T-helper 17 cell (primary cell): ENCODE measurements around the gene SLC16A13. TPM values are rescaled to one million over a fixed set of nuclear protein-coding genes. Genes with fewer than 3 reads are reported as not detected.
A peak's percentile ranks its signal among the peaks of the same experiment; 100 is the strongest.

Experiments used
- ATAC-seq: fragments of 150-1000 bp; cut with Tn5 transposase; 2 replicates; pipeline ENCODE4 v1.10.0; 2021; ENCODE audit warnings: mild to moderate bottlenecking, moderate library complexity
- DNase-seq, 3 donors: peaks; one replicate each; pipeline versions ENCODE4 v3.0.0 to v3.0.0-alpha.2; 2020 to 2021
- H3K9me3 ChIP-seq: one replicate; pipeline ENCODE4 v1.7.0; 2013; ENCODE audit warnings: low read length, mild to moderate bottlenecking; ENCODE audit not compliant: control insufficient read depth, poor library complexity, severe bottlenecking
- H3K27ac Mint-ChIP-seq: one replicate; pipeline ENCODE4 v1.8.0; 2022; ENCODE audit warnings: mild to moderate bottlenecking, moderate library complexity, mixed read lengths
- H3K27me3 Mint-ChIP-seq: one replicate; pipeline ENCODE4 v1.8.0; 2022; ENCODE audit warnings: mixed read lengths
- H3K36me3 Mint-ChIP-seq: one replicate; pipeline ENCODE4 v1.8.0; 2022; ENCODE audit warnings: low read depth, mixed read lengths
- H3K4me1 Mint-ChIP-seq: one replicate; pipeline ENCODE4 v1.8.0; 2022; ENCODE audit warnings: mild to moderate bottlenecking, mixed read lengths
- H3K4me3 Mint-ChIP-seq: one replicate; pipeline ENCODE4 v1.8.0; 2022; ENCODE audit warnings: mild to moderate bottlenecking, moderate library complexity, mixed read lengths
- total RNA-seq, 4 donors: library from RNA in 2 of 4; stranded (reverse) in 2 of 4; gene quantifications; one replicate each; pipeline ENCODE4 v1.2.3 and lab custom pipeline; 2022 to 2026

The SLC16A13 gene
- total RNA-seq, 2 donors from 2014 or later, result 3.3 to 4.6 TPM

DNA sequence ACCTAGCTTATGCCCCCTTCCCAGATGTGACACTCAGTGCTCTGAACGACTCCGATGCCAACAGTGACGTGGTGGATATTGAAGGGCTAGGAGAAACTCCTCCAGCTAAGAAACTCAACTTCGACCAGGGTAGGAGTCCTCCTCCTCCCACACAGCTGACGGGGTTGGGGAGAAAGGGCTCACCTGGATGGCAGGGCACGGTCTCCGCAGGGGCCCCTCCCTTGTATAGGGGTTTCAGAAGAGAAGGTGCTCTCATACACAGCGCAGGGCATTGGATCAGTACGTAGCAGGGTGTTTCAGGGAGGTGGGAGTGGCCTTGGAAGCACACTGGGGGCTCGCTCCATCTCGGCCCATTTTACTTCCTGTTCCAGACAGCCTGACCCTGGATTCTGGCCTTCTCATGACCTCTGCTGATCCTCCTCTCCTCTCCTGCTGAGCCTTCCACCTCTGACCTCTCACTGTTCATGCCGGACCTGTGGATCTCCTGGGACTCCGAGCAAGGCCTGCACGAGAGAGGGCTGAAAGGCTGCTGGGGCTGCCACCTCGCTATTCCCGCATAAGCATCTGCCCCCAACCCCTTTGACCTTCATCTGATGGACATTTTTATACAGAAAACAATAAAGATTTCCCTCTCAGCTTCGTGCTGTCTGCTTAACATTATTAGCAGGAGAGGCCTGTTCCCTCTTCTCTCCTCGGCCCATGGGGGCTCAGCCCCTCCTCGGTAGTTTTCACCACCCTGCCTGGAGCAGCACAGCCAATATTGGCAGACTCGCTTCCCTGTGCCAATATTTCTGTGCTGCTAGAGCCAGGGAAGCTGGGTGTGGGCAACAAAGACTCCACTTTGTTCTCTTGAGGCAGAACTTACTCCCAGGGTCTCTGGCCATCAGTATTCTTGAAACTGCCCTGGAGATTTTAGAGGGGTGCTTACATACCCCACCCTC lies 18.7 kb upstream of the SLC16A13 start:
- H3K4me1 Mint-ChIP-seq, result peaks cover 63% of the 10 kb centered on the region

DNA sequence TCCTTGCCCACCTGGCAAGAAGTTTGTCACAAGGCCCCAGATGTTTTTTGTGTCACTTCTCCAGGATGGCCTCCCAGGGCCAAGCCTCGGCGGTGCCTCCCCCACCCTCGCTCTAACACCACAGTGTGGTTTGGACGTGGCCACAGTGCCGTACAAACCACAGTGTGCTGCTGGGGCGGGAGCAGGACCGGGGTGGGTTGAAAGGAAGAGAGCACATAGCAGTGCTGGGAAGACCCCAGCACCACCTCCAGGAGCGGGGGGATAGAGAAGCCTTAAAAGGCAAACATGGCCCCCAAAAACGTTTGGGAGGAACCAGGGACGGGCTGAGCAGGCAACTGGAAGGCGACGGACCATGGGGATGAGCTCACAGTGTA lies 18.0 kb upstream of the SLC16A13 start:
- DNase-seq (no peak), ATAC-seq (no peak)
- H3K4me3 Mint-ChIP-seq, result peak overlapping the region; percentile 68
- H3K27ac Mint-ChIP-seq, result peak overlapping the region; percentile 100
- no peaks in the 10 kb centered on the region for H3K27me3 Mint-ChIP-seq
- peaks cover 66% of the 10 kb centered on the region for H3K4me1 Mint-ChIP-seq
- H3K9me3 ChIP-seq, result no peaks in the 10 kb centered on the region
- H3K36me3 Mint-ChIP-seq, result peaks cover 2% of the 10 kb centered on the region

More for the DNA sequence above, 18.7 kb upstream of the SLC16A13 start:
- Mint-ChIP-seq H3K36me3 (peaks cover 2% of the 10 kb centered on the region), H3K4me3 (peak overlapping the region; percentile 68), H3K27me3 (no peaks in the 10 kb centered on the region), H3K27ac (peak overlapping the region; percentile 100)
- no peak for DNase-seq
- no peaks in the 10 kb centered on the region for H3K9me3 ChIP-seq
- ATAC-seq, result no peak

GRCh38 chr17:7018331-7018964 lies 17.4 kb upstream of the SLC16A13 start:
- H3K9me3 ChIP-seq, result no peaks in the 10 kb centered on the region
- no peak overlapping the region for H3K4me3 Mint-ChIP-seq
- peaks cover 67% of the 10 kb centered on the region for H3K4me1 Mint-ChIP-seq
- H3K27ac Mint-ChIP-seq, result peak overlapping the region; percentile 100
- H3K36me3 Mint-ChIP-seq, result peaks cover 2% of the 10 kb centered on the region
- DNase-seq, result no peak
- H3K27me3 Mint-ChIP-seq, result no peaks in the 10 kb centered on the region
- ATAC-seq, result no peak

- no peak for ATAC-seq
- peaks cover under 1% of the 10 kb centered on the region for H3K36me3 Mint-ChIP-seq
- H3K9me3 ChIP-seq, result no peaks in the 10 kb centered on the region
- H3K4me3 Mint-ChIP-seq, result no peak overlapping the region
- H3K27me3 Mint-ChIP-seq, result no peaks in the 10 kb centered on the region
- H3K27ac Mint-ChIP-seq, result peak overlapping the region; percentile 100
- H3K4me1 Mint-ChIP-seq, result peaks cover 60% of the 10 kb centered on the region
- DNase-seq, result no peak
These were observed 16.4 kb upstream of the SLC16A13 start for GRCh38 chr17:7019367-7019766.

DNA sequence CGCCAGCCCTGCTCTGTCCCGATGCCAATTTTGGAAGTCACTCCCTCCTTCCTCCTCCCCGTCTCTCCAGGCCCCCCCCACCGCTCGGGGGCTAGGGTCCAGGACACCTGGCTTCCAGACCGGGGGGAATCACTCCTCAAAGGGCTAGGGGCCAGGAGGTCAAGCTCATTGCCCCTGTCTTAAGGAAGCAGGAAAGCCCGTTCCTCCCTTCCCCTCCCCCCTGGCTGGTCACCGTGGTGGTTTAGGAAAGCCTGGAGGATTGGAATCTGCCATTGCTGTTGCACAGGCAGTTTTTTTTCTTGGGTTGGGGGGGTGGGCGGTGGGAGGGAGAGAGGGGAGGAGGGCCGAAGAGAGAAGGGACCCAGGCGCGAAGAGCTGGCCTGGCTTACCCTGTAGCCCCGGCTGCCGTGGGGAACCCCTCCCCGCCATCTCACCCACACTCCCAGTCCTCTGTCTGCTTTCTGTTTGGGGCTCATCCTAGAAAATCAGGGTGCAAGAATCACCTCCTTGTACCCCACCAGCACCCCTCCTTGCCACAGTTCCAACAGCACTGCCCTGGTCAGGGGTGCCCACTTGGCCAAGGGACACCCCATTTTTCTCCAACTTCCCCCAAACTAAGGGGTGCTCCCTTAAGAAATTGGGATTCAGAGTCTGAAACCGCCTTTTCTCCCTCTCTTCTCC lies 15.8 kb upstream of the SLC16A13 start:
- no peaks in the 10 kb centered on the region for H3K27me3 Mint-ChIP-seq
- ATAC-seq, result no peak
- no peaks in the 10 kb centered on the region for H3K9me3 ChIP-seq
- no peak for DNase-seq
- peaks cover 60% of the 10 kb centered on the region for H3K4me1 Mint-ChIP-seq
- no peak overlapping the region for H3K4me3 Mint-ChIP-seq
- no peaks in the 10 kb centered on the region for H3K36me3 Mint-ChIP-seq
- H3K27ac Mint-ChIP-seq, result peak overlapping the region; percentile 100

- no peak for ATAC-seq
- Mint-ChIP-seq H3K4me3 (peak overlapping the region; percentile 63), H3K4me1 (peaks cover 49% of the 10 kb centered on the region), H3K36me3 (no peaks in the 10 kb centered on the region), H3K27ac (peak overlapping the region; percentile 100), H3K27me3 (no peaks in the 10 kb centered on the region)
- no peaks in the 10 kb centered on the region for H3K9me3 ChIP-seq
- DNase-seq, result no peak
These were observed 14.7 kb upstream of the SLC16A13 start for GRCh38 chr17:7020894-7021664.

DNA sequence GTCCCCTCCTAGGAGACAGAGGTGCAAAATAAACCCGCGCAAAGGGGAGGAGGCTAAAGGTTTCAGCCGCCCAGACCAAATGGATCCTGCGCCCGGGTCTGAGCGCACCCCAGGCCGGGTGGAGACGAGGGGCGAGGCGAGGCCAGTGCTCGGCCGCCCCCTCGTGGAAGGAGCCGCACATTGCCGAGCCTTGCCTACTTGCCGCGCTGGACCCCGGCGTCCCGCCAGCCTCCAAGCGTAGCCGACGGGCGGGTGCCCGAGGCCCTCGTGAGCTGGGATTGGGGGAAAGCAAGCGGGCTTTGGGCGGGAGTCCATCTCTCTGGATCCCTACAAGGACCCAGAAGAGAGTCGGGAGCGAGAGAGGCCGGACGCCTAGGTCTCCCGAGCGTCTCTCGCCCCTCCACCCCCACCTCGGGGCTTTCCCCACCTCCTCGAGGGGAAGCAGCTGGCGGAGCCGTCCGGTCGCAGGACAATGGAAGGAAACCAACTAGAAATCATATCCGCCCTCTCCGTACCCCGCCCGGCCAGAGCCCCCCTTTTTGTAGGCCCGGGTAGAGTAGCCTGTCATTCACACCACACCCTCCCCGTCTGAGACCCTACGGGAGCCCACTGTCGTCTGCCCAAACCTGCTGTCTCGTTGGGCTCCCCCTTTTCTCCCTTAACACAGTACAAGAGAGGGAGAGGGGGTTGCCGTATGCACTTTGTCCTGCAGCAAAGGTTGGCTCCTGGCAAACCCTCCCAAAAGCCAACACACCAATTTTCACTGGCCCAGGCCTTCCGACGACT lies 13.6 kb upstream of the SLC16A13 start:
- Mint-ChIP-seq H3K27ac (peak overlapping the region; percentile 100), H3K4me3 (peak overlapping the region; percentile 90), H3K27me3 (no peaks in the 10 kb centered on the region), H3K36me3 (no peaks in the 10 kb centered on the region), H3K4me1 (peaks cover 43% of the 10 kb centered on the region)
- DNase-seq (peak; percentile 70 to 76 (median 73)), ATAC-seq (peak; percentile 67)
- H3K9me3 ChIP-seq, result no peaks in the 10 kb centered on the region

GRCh38 chr17:7022781-7023571 lies 12.8 kb upstream of the SLC16A13 start, which contains the start of gene BCL6B:
BCL6B (plus strand) TSS chr17:7023050; CDS start chr17:7023672, 622 bp downstream.
- Mint-ChIP-seq H3K4me1 (peaks cover 36% of the 10 kb centered on the region), H3K27ac (peak within 1 kb of the TSS; percentile 100), H3K36me3 (no peaks in the 10 kb centered on the region), H3K4me3 (peak within 1 kb of the TSS; percentile 90), H3K27me3 (no peaks in the 10 kb centered on the region)
- H3K9me3 ChIP-seq, result no peaks in the 10 kb centered on the region
- ATAC-seq, result no peak
- DNase-seq, result no peak

- H3K9me3 ChIP-seq, result no peaks in the 10 kb centered on the region
- peaks cover 32% of the 10 kb centered on the region for H3K4me1 Mint-ChIP-seq
- peak overlapping the region; percentile 90 for H3K4me3 Mint-ChIP-seq
- ATAC-seq (peak; percentile 85), DNase-seq (peak; percentile 91 to 96 (median 95))
- peak overlapping the region; percentile 100 for H3K27ac Mint-ChIP-seq
- H3K36me3 Mint-ChIP-seq, result no peaks in the 10 kb centered on the region
- no peaks in the 10 kb centered on the region for H3K27me3 Mint-ChIP-seq
These were observed 12.0 kb upstream of the SLC16A13 start for GRCh38 chr17:7023576-7024401.

GRCh38 chr17:7024402-7024785 lies 11.4 kb upstream of the SLC16A13 start:
- Mint-ChIP-seq H3K4me1 (peaks cover 33% of the 10 kb centered on the region), H3K4me3 (no peak overlapping the region), H3K27ac (peak overlapping the region; percentile 100), H3K36me3 (no peaks in the 10 kb centered on the region), H3K27me3 (no peaks in the 10 kb centered on the region)
- H3K9me3 ChIP-seq, result no peaks in the 10 kb centered on the region
- DNase-seq (no peak), ATAC-seq (no peak)

GRCh38 chr17:7025245-7025644 lies 10.6 kb upstream of the SLC16A13 start:
- no peak for ATAC-seq
- no peaks in the 10 kb centered on the region for H3K9me3 ChIP-seq
- peaks cover 41% of the 10 kb centered on the region for H3K4me1 Mint-ChIP-seq
- peak overlapping the region; percentile 24 for H3K27ac Mint-ChIP-seq
- no peak for DNase-seq
- H3K4me3 Mint-ChIP-seq, result no peak overlapping the region
- no peaks in the 10 kb centered on the region for H3K36me3 Mint-ChIP-seq
- no peaks in the 10 kb centered on the region for H3K27me3 Mint-ChIP-seq
